Activated CD4-positive, alpha-beta T cell treated with anti-CD3 and anti-CD28 coated beads, Interleukin-2, amount 50 U/mL, for 24 hours (primary cell): ENCODE data around the gene PNKD.

Experiments
- DNase-seq, 2 donors: peaks; one replicate each; pipeline ENCODE4 v3.0.0-alpha.2; 2020; ENCODE audit warnings: low read depth in 1 of 2, low spot score in 1 of 2

The PNKD gene

GRCh38 chr2:218395456-218395825 is 125.1 kb downstream of the PNKD start:
- DNase-seq: no peak

GRCh38 chr2:218395826-218396687 is 125.7 kb downstream of the PNKD start:
- peak; percentile 80 to 83 for DNase-seq
